AG04450 (cell line): ENCODE results near the gene CGB7. TPM values are rescaled to one million over a fixed set of nuclear protein-coding genes. Genes with fewer than 3 reads are reported as not detected.
A peak's percentile ranks its signal among the peaks of the same experiment; 100 is the strongest.
"Not testable (repeated sequence)": the region's sequence is repeated elsewhere in the genome, so short reads cannot be mapped to it uniquely, and the experiment has no call there.

Experiments
- CTCF ChIA-PET: fragments of 300-600, 350-600 bp; formaldehyde crosslinking; extraction: SDS; loops from one replicate; lab custom pipeline; 2022; ENCODE audit warnings: antibody characterized with exemption, inconsistent platforms; lab: Charles Lee
- POLR2A ChIA-PET: fragments of 350-600 bp; formaldehyde crosslinking; extraction: SDS; loops from one replicate; lab custom pipeline; 2021; ENCODE audit warnings: antibody characterized with exemption, inconsistent platforms; lab: Yijun Ruan, JAX
- DNase-seq: peaks from one replicate; pipeline ENCODE4 v3.0.0-alpha.2; 2011; ENCODE audit warnings: low read depth, low spot score
- H3K27ac ChIP-seq: one replicate; pipeline ENCODE4 v1.5.1; 2012; ENCODE audit warnings: low read depth, low read length, control low read depth
- H3K27me3 ChIP-seq: one replicate; pipeline ENCODE4 v1.6.0; 2012; ENCODE audit warnings: low read length; ENCODE audit not compliant: control insufficient read depth, insufficient read depth
- H3K4me3 ChIP-seq: 2 replicates; pipeline ENCODE4 v1.5.1; 2011; ENCODE audit warnings: mild to moderate bottlenecking, low read depth, low read length, control low read depth
- H3K9me3 ChIP-seq: 2 replicates; pipeline ENCODE4 v1.5.1; 2012; ENCODE audit warnings: low read length; ENCODE audit not compliant: control insufficient read depth, insufficient read depth
- polyA plus RNA-seq: library from polyadenylated mRNA; depleted of rRNA; stranded (reverse); fragments of >200 nt; gene quantifications from 2 replicates; pipeline ENCODE4 v1.2.3, GENCODE V29; 2011
- TF ChIP-seq, protein P1 (sequence below): IDR thresholded peaks from 2 replicates; pipeline ENCODE4 v1.5.1; 2011; ENCODE audit warnings: low read depth, low read length, control low read depth, inconsistent platforms

CGB7 gene
- polyA plus RNA-seq, 1 experiment = 0.42 TPM

DNA sequence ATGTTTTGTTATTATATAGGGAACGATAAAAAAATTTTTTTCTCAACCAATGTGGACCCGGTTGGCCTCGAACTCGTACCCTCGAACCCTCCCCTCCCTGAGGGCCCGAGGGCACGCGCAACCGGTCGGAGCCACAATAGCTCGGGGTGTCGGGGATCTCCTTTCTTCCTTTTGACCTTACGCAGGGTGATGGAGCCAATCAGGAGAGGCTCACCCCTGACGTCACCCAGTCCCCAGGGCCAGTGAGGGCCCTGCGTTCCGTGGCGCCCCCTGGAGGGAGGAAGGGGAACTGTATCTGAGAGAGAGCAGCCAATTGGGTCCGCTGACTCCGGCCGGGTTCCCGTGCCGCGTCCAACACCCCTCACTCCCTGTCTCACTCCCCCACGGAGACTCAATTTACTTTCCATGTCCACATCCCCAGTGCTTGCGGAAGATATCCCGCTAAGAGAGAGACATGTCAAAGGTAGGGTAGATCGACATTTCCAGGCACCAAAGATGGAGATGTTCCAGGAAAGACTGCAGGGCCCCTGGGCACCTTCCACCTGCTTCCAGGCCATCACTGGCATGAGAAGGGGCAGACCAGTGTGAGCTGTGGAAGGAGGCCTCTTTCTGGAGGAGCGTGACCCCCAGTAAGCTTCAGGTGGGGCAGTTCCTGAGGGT lies 25.8 kb downstream of the CGB7 start, which contains the start of gene CGB2:
TSS of gene CGB2 (plus strand) at position 249 of the 660 bp plus-strand sequence. CDS start at position 455, 206 bp downstream.
- H3K9me3 ChIP-seq, DNase-seq, H3K27me3 ChIP-seq, H3K4me3 ChIP-seq, CTCF ChIA-PET, H3K27ac ChIP-seq, POLR2A ChIA-PET: not testable (repeated sequence)
- TF ChIP-seq, protein P1, sequence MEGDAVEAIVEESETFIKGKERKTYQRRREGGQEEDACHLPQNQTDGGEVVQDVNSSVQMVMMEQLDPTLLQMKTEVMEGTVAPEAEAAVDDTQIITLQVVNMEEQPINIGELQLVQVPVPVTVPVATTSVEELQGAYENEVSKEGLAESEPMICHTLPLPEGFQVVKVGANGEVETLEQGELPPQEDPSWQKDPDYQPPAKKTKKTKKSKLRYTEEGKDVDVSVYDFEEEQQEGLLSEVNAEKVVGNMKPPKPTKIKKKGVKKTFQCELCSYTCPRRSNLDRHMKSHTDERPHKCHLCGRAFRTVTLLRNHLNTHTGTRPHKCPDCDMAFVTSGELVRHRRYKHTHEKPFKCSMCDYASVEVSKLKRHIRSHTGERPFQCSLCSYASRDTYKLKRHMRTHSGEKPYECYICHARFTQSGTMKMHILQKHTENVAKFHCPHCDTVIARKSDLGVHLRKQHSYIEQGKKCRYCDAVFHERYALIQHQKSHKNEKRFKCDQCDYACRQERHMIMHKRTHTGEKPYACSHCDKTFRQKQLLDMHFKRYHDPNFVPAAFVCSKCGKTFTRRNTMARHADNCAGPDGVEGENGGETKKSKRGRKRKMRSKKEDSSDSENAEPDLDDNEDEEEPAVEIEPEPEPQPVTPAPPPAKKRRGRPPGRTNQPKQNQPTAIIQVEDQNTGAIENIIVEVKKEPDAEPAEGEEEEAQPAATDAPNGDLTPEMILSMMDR = peak; percentile 30; the same call in 1 of the 2 replicates

DNA sequence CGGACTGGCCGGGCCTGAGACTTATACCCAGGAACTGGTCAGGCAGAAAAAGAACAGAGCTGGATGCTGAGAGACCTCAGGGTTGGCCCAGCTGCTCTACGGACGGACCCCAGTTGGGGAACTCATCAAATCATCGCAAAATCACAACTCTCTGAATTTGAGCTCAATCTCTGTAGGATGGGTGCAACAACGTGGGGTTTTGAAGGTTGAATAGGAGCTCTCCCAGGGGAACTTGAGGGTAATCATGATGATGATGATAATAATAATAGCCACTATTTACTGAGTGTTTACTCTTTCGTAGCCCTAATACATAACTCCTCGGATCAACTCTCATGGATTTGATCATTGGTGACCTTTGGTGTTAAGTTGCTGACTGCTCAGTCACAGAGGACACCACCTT lies 27.2 kb downstream of the CGB7 start:
- CTCF ChIA-PET = interaction anchor here (1.1 kb wide), 1 partner anchor 37 kb away, joined by 3 read pairs; the partner anchor contains the start of gene RUVBL2
- POLR2A ChIA-PET, H3K4me3 ChIP-seq, H3K27ac ChIP-seq, H3K9me3 ChIP-seq, DNase-seq, H3K27me3 ChIP-seq: not testable (repeated sequence)

DNA sequence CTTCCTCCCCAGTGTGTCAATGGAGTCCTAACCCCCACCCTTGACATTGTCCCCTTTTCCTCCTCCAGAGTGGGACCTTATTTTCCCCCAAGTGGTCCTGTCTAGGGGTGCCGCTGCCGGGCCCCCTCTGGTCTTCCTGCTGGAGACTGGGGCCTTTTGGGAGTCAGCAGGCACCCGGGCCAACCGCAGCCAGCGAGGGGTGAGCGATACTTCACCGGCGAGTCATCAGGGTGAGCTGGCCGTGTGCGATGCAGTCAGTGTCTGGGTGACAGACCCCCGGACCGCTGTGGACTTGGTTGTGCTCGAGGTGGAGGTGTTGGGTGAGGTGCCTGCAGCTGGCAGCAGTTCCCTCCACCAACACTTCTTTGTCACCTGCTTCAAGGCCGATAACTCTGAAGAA lies 27.8 kb downstream of the CGB7 start:
- POLR2A ChIA-PET, H3K27ac ChIP-seq, H3K4me3 ChIP-seq, DNase-seq, H3K27me3 ChIP-seq, H3K9me3 ChIP-seq: not testable (repeated sequence)
- CTCF ChIA-PET = interaction anchor here (1.1 kb wide), 1 partner anchor 36 kb away, joined by 3 read pairs; the partner anchor contains the start of gene RUVBL2

DNA sequence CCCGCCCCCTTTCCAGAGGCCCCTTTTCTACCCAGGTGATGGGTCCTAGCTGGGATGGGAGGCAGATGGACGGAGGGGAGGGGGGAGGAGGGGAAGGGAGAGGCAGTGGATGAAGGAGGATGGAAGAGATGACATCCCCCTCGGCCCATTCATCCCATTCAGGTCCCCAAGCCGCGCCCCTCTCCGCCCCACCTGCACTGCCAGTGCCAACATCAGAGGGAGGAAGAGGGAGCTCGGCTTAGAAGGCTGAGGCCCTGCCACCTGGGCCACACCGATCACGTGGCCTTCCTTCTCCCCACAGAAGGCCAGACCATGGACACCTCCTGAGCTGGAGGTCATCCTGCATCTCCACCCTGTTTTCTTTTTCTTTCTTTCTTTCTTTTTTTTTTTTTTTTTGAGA lies 28.9 kb downstream of the CGB7 start:
- DNase-seq, H3K4me3 ChIP-seq, H3K9me3 ChIP-seq, POLR2A ChIA-PET, CTCF ChIA-PET, H3K27ac ChIP-seq, H3K27me3 ChIP-seq: not testable (repeated sequence)

DNA sequence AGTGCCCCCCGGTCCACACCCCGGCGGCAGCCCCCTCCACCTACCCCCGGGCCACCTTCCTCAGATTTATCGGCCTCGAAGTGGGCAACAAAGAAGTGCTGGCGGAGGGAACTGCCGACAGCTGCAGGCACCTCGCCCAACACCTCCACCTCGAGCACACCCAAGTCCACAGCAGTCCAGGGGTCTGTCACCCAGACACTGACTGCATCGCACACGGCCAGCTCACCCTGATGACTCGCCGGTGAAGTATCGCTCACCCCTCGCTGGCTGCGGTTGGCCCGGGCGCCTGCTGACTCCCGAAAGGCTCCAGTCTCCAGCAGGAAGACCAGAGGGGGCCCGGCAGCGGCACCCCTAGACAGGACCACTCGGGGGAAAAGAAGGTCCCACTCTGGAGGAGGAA lies 31.9 kb downstream of the CGB7 start:
- POLR2A ChIA-PET, DNase-seq, H3K27me3 ChIP-seq, H3K4me3 ChIP-seq, H3K27ac ChIP-seq, H3K9me3 ChIP-seq, CTCF ChIA-PET: not testable (repeated sequence)

DNA sequence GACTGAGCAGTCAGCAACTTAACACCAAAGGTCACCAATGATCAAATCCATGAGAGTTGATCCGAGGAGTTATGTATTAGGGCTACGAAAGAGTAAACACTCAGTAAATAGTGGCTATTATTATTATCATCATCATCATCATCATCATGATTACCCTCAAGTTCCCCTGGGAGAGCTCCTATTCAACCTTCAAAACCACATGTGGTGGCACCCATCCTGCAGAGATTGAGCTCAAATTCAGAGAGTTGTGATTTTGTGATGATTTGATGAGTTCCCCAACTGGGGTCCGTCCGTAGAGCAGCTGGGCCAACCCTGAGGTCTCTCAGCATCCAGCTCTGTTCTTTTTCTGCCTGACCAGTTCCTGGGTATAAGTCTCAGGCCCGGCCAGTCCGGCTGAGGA lies 32.5 kb downstream of the CGB7 start:
- H3K27ac ChIP-seq, POLR2A ChIA-PET: not testable (repeated sequence)

DNA sequence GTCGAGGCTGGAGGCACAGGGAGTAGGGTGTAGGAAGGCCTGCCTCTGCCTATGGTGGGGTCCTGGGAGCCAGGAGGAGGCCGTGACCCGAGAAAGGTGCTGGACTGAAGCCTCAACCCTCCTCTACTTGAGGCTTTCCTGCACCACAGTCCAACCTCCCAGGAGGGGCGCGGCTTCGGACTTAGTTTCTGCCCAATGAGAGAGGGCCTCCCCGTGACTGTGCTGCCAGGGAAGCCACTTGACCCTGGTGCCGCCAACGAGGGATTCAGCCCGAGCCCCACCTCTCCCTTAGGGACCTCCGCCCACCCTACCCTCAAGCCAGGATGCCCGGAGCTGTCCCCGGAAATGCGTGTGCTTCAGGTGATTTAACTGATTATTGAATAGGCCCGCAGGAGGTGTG lies 33.3 kb downstream of the CGB7 start, which contains the start of gene CGB3:
TSS of gene CGB3 (minus strand) at position 101 of the 400 bp plus-strand sequence. CDS start 362 bp downstream, outside the sequence.
- H3K4me3 ChIP-seq, H3K27ac ChIP-seq, DNase-seq, CTCF ChIA-PET, H3K9me3 ChIP-seq, H3K27me3 ChIP-seq, POLR2A ChIA-PET: not testable (repeated sequence)

More for the DNA sequence above, 32.5 kb downstream of the CGB7 start:
- H3K4me3 ChIP-seq, H3K9me3 ChIP-seq, CTCF ChIA-PET, DNase-seq, H3K27me3 ChIP-seq: not testable (repeated sequence)

DNA sequence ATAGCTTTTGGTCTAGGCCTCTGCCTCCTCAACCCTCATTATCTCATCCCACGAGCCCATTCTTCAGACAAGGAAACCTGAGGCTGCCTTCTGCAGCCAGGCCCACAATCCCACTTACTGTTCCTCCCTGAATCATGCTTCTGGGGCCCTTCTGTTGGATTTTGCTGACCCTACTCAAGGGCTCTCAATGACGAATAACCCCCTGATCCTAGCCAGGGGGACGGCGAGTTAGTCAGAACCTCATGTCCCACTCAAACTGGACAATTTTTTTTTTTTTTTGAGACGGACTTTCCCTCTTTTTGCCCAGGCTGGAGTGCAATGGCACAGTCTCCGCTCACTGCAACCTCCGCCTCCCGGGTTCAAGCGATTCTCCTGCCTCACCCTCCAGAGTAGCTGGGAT lies 35.4 kb downstream of the CGB7 start:
- ChIA-PET CTCF (interaction anchor here (0.9 kb wide), 1 partner anchor 22 kb away, joined by 3 read pairs; no protein-coding TSS in a partner anchor), POLR2A (no interaction called here)
- TF ChIP-seq, protein P1 = no peak
- H3K27me3 ChIP-seq = no peaks in the 10 kb centered on the region
- no peaks in the 10 kb centered on the region; the same call in 1 of the 2 replicates for H3K9me3 ChIP-seq
- H3K4me3 ChIP-seq = no peak overlapping the region
- H3K27ac ChIP-seq = no peak overlapping the region
- DNase-seq = no peak
